ENCODE data around the gene PCDHA2.
"Not testable (repeated sequence)": the region's sequence is repeated elsewhere in the genome, so short reads cannot be mapped to it uniquely, and the experiment has no call there.

The PCDHA2 gene

DNA sequence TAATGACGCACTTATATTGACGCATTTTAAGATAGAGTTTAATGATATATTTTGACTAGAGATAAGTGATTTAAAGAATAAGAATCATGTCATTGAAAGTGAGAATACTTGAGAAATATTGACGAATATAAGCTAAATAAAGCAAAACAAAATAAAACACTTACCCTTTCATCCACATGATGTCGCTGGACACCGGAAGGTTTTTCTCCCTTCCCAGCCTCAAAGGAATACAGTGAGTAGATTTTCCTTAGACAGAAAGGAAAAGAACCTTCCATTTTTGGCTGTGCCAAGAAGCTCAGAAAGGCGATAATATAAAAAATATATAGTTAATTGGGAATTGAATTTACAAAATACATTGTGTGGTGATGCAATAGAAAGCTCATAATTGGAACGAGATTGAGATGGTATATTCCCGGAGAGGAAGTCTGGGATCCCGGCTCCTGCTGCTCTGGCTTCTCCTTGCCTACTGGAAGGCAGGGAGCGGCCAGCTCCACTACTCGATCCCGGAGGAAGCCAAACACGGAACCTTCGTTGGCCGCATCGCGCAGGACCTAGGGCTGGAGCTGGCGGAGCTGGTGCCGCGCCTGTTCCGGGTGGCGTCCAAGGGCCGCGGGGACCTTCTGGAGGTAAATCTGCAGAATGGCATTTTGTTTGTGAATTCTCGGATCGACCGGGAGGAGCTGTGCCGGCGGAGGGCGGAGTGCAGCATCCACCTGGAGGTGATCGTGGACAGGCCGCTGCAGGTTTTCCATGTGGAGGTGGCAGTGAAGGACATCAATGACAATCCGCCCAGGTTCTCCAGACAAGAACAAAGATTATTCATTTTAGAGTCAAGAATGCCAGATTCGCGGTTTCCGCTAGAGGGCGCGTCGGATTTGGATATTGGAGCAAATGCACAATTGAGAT is 27.0 kb downstream of the PCDHA2 start, which contains the start of gene PCDHA5:
Gene PCDHA5 (plus strand): TSS at position 239 of the 906 bp plus-strand sequence.
- no peak for DNase-seq

- DNase-seq: no peak
These were observed 27.6 kb downstream of the PCDHA2 start for GRCh38 chr5:140822281-140822629.

DNA sequence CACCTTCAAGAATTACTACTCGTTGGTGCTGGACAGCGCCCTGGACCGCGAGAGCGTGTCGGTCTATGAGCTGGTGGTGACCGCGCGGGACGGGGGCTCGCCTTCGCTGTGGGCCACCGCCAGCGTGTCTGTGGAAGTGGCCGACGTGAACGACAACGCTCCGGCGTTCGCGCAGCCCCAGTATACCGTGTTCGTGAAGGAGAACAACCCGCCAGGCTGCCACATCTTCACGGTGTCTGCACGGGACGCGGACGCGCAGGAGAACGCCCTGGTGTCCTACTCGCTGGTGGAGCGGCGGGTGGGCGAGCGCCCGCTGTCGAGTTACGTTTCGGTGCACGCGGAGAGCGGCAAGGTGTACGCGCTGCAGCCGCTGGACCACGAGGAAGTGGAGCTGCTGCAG is 28.3 kb downstream of the PCDHA2 start:
- DNase-seq: not testable (repeated sequence)

DNA sequence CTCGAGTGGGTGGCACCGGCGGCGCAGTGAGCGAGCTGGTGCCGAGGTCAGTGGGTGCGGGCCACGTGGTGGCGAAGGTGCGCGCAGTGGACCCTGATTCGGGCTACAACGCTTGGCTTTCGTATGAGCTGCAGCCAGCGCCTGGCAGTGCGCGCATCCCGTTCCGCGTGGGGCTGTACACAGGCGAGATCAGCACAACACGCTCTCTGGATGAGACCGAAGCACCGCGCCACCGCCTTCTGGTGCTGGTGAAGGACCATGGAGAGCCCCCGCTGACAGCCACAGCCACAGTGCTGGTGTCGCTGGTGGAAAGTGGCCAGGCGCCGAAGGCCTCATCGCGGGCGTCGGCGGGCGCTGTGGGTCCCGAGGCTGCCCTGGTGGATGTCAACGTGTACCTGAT is 28.8 kb downstream of the PCDHA2 start:
- DNase-seq: no peak

- DNase-seq: no peak
These were observed 33.2 kb downstream of the PCDHA2 start, which contains the start of gene PCDHA6 for GRCh38 chr5:140827704-140828361. Gene PCDHA6, plus strand, starts transcription at chr5:140827960. Its CDS starts 132 bp downstream, at chr5:140828092.

DNA sequence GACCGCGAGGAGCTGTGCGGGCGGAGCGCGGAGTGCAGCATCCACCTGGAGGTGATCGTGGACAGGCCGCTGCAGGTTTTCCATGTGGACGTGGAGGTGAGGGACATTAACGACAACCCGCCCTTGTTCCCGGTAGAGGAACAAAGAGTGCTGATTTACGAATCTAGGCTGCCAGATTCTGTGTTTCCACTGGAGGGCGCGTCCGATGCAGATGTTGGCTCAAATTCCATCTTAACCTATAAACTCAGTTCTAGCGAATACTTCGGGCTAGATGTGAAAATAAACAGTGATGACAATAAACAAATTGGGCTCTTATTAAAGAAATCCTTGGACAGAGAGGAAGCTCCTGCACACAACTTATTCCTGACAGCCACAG is 33.7 kb downstream of the PCDHA2 start:
- no peak for DNase-seq

DNA sequence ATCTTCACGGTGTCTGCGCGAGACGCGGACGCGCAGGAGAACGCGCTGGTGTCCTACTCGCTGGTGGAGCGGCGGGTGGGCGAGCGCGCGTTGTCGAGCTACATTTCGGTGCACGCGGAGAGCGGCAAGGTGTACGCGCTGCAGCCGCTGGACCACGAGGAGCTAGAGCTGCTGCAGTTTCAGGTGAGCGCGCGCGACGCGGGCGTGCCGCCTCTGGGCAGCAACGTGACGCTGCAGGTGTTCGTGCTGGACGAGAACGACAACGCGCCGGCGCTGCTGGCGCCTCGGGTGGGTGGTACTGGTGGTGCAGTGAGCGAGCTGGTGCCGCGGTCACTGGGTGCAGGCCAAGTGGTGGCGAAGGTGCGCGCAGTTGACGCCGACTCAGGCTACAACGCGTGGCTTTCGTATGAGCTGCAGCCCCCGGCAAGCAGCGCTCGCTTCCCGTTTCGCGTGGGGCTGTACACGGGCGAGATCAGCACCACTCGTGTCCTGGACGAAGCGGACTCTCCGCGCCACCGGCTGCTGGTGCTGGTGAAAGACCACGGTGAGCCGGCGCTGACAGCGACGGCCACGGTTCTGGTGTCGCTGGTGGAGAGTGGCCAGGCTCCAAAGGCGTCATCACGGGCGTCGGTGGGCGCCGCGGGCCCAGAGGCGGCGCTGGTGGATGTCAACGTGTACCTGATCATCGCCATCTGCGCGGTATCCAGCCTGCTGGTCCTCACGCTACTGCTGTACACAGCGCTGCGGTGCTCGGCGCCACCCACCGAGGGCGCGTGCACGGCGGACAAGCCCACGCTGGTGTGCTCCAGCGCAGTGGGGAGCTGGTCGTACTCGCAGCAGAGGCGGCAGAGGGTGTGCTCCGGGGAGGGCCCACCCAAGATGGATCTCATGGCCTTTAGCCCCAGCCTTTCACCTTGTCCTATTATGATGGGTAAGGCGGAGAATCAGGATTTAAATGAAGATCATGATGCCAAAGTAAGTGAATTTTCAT is 35.2 kb downstream of the PCDHA2 start:
- DNase-seq: not testable (repeated sequence)

DNA sequence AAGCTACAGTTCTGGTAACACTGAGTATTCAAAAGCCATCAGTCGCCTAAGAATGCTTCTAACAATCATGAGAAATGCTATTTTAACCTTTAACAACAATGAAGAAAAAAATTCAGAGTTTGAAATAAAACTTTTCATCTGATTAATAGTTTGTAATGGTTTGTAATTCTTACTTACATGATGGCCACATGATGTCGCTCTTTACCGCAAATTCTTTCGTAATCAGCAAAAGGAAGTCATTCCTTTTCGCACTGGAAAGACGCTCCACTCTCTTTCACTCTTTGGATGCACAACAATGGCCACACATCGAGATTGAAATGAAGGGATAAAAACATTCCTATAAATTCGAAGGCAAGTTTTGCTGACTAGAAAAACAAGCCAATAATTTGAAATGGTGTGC is 39.3 kb downstream of the PCDHA2 start, which contains the start of gene PCDHA7:
Gene PCDHA7 (plus strand): TSS at position 277 of the 400 bp plus-strand sequence. CDS start 115 bp downstream, at position 392.
- no peak for DNase-seq

GRCh38 chr5:140834439-140835008 is 39.9 kb downstream of the PCDHA2 start:
- not testable (repeated sequence) for DNase-seq

GRCh38 chr5:140835622-140836510 is 41.2 kb downstream of the PCDHA2 start:
- DNase-seq: no peak

- DNase-seq: no peak
These were observed 46.6 kb downstream of the PCDHA2 start, which contains the start of gene PCDHA8 for GRCh38 chr5:140840978-140841962. Gene PCDHA8, plus strand, starts transcription at chr5:140841187. Its CDS starts 135 bp downstream, at chr5:140841322.

GRCh38 chr5:140842798-140843733 is 48.4 kb downstream of the PCDHA2 start:
- no peak for DNase-seq
